Stomach smooth muscle (tissue), 2 donors: Measurements from ENCODE around the gene PLAC1.

Experiments
- H3K27ac ChIP-seq: one replicate; pipeline ENCODE4 v1.7.0; 2013; ENCODE audit warnings: mild to moderate bottlenecking, low read length, inconsistent platforms
- H3K27me3 ChIP-seq, 2 donors: one replicate each; pipeline ENCODE4 v1.7.0; 2013; ENCODE audit warnings: low read length in 2 of 2; ENCODE audit not compliant: insufficient read depth in 2 of 2, control insufficient read depth in 1 of 2
- H3K36me3 ChIP-seq, 2 donors: one replicate each; pipeline ENCODE4 v1.7.0; 2013; ENCODE audit warnings: low read length in 2 of 2; ENCODE audit not compliant: control insufficient read depth in 2 of 2, insufficient read depth in 2 of 2
- H3K4me1 ChIP-seq: one replicate; pipeline ENCODE4 v1.7.0; 2013; ENCODE audit warnings: low read length; ENCODE audit not compliant: control insufficient read depth, insufficient read depth
- H3K4me3 ChIP-seq, 2 donors: one replicate each; pipeline ENCODE4 v1.7.0; 2013; ENCODE audit warnings: low read length in 2 of 2
- H3K9ac ChIP-seq, 2 donors: one replicate each; pipeline ENCODE4 v1.7.0; 2013; ENCODE audit warnings: low read length in 2 of 2, mild to moderate bottlenecking in 1 of 2
- H3K9me3 ChIP-seq, 2 donors: one replicate each; pipeline ENCODE4 v1.7.0; 2013; ENCODE audit warnings: low read length in 2 of 2; ENCODE audit not compliant: control insufficient read depth in 2 of 2
- donor health status: healthy.
- donor health status: Pancreatic carcinoma.

PLAC1 gene

DNA sequence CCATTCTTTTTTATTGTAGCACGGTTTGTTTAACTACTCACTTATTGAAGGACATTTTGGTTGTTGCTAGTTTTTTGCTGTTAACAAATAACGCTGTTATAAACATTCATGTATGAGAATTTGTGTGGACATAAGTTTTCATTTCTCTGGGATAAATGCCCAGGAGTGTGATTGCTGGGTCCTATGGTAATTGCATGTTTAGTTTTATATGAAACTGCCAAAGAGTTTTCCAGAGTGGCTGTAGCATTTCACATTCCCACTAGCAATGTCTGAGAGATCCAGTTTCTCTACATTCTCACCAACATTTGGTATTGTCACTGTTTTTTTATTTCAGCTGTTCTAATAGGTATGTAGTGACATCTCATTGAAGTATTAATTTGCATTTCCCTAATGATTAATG is 66.8 kb downstream of the PLAC1 start:
- Histone ChIP-seq H3K27me3 (peaks cover 0 to 5% of the 10 kb centered on the region in 2 donors), H3K9ac (no peak overlapping the region), H3K4me3 (no peak overlapping the region), H3K9me3 (no peaks in the 10 kb centered on the region), H3K36me3 (no peaks in the 10 kb centered on the region), H3K27ac (no peak overlapping the region), H3K4me1 (no peaks in the 10 kb centered on the region)

DNA sequence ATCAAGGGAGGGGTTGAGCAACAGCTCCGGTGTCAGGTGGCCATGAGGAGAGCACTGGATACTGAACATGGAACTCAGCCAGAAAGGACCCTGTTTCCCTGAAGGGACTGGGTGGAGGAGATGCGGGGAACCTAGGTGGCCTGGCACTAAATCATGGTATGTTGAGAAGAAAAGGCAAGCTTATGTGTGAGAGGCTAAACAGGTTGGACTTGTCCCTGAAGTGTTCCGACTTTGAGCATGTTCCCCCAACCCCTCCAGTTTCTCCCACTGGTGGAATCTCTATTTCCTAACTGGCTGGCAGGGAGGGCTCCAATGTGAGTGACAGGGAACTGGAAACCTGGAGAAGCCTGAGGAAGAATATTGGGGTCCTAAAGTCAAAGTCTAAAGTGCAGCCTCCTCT is 69.5 kb downstream of the PLAC1 start:
- no peaks in the 10 kb centered on the region for H3K4me1 ChIP-seq
- no peaks in the 10 kb centered on the region for H3K36me3 ChIP-seq
- no peak overlapping the region for H3K27ac ChIP-seq
- no peak overlapping the region for H3K4me3 ChIP-seq
- H3K9me3 ChIP-seq: no peaks in the 10 kb centered on the region
- H3K9ac ChIP-seq: no peak overlapping the region
- peaks cover 0 to 9% of the 10 kb centered on the region in 2 donors for H3K27me3 ChIP-seq

DNA sequence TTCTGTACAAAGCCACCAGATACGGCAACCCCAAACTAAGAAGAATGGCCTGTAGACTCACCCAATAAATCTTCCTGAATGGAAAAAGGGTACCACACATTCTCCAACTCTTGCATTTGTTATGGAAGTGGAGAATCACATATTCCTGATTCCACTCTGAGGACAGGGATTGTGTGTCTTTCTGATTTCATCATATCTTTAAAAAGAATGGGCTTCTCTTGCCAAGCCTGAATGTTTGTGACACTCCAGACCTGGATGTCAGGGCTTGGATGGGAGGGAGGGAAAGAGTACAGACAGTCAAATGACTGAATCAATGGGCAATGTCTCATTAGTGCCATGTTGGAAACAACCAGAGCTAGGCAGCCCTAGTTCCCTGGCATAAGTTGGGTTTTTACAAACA is 77.4 kb downstream of the PLAC1 start:
- H3K27me3 ChIP-seq: peaks cover 0 to 4% of the 10 kb centered on the region in 2 donors
- H3K4me1 ChIP-seq: no peaks in the 10 kb centered on the region
- H3K9me3 ChIP-seq: peaks cover 0 to 3% of the 10 kb centered on the region in 2 donors
- H3K36me3 ChIP-seq: no peaks in the 10 kb centered on the region
- no peak overlapping the region for H3K4me3 ChIP-seq
- no peak overlapping the region for H3K27ac ChIP-seq
- no peak overlapping the region for H3K9ac ChIP-seq

DNA sequence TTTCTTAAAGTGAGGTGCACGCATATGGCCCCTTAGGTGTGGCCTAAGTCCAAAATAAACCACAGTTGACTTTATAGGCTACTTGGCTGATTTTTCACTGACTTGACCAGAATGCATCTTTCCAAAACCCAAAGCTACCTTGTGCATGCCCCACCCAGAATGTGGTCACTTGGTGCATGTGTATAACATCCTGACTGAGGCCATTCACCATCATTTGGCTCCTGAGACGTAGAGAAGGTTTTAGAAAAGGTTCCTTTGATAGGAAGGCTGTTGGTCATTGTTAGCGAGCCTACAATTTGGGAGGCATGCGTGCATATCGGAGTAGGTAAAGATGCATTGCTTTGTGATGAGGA is 84.6 kb downstream of the PLAC1 start:
- no peak overlapping the region for H3K4me3 ChIP-seq
- H3K27ac ChIP-seq: no peak overlapping the region
- no peaks in the 10 kb centered on the region for H3K36me3 ChIP-seq
- peaks cover 0 to 11% of the 10 kb centered on the region in 2 donors for H3K27me3 ChIP-seq
- H3K9me3 ChIP-seq: peaks cover 0 to 3% of the 10 kb centered on the region in 2 donors
- H3K4me1 ChIP-seq: no peaks in the 10 kb centered on the region
- H3K9ac ChIP-seq: no peak overlapping the region

DNA sequence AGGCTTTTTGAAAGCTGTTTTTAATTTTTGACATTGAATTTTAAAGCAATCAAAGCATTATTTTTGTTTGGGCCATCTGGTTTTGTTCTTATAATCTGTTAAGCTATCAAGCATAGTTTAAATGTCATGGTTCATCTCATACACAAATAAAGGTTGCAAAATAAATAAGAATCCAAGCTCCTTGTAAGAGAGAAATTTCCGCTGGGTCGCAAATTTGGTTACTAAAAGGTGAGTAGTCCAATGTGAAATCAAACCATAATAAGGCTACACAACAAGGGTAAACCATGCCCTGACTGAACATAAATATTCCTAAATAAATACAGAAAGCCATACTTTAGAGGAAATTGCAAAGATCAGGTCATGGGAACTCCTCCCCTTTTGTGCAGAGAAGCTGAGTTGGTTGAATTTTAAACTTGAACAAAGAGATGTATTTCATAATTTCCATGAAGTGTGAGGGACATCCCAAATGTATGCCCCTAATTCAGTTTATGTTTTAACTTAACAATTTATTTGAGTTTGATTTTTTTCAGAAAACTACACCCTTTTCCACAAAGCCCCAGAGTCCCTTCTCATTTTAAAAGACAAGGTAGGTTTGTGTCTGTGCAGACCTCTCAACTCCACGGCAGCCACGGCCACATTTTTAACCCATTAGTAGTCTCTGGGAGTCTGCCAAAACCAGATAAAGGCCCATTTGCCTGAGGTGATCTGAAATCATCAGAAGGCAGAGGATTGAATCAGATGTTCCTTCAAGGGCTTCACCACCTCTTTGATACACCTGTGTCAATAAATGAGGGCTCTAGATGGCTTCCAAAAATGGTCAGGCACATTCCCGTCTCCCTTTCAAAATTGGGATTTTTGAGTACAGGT is 85.2 kb downstream of the PLAC1 start:
- Histone ChIP-seq H3K36me3 (no peaks in the 10 kb centered on the region), H3K4me1 (no peaks in the 10 kb centered on the region), H3K27ac (no peak overlapping the region), H3K27me3 (peaks cover 0 to 11% of the 10 kb centered on the region in 2 donors), H3K9ac (no peak overlapping the region), H3K4me3 (no peak overlapping the region), H3K9me3 (peaks cover 0 to 3% of the 10 kb centered on the region in 2 donors)

DNA sequence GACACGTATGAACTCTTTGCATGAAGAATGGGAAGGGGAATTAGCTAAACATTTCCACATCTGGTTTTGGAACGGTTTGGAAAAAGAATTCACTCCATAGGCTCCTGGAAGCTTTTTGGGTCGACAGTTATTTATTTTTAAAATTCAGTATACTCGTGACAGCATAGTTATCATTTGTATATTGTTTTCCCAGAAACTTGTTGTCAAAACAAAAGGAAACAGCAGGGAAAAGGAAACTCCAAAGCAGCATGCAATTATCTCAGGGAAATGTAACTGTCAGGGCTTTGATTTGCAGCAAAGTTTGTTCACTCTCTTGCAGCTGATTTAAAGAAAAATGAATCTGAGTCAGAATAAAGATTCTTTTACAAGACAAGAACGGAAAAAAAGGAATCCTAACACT is 86.5 kb downstream of the PLAC1 start:
- H3K4me3 ChIP-seq: no peak overlapping the region
- no peak overlapping the region for H3K9ac ChIP-seq
- peaks cover 0 to 11% of the 10 kb centered on the region in 2 donors for H3K27me3 ChIP-seq
- H3K27ac ChIP-seq: no peak overlapping the region
- peaks cover 0 to 2% of the 10 kb centered on the region in 2 donors for H3K9me3 ChIP-seq
- H3K36me3 ChIP-seq: no peaks in the 10 kb centered on the region
- H3K4me1 ChIP-seq: no peaks in the 10 kb centered on the region

DNA sequence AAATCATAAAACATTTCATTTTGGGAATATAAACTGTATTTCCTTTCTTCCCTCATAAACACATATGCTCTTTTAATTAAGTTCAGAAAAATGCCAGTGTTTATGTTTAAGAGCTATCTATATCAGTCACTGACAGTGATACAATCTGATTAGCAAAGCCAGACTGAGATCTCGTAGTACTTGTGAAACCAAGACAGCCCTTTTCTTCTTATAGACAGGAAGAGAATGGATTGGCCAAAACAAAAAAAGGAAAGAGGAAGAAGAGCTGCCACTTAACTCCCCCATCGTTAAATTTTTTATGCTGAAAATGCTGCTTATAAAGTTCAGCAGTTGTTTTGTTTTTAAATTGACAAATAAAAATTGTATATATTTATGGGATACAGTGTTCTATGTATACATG is 87.4 kb downstream of the PLAC1 start:
- no peaks in the 10 kb centered on the region for H3K9me3 ChIP-seq
- no peaks in the 10 kb centered on the region for H3K4me1 ChIP-seq
- H3K27me3 ChIP-seq: peaks cover 0 to 15% of the 10 kb centered on the region in 2 donors
- H3K27ac ChIP-seq: no peak overlapping the region
- H3K4me3 ChIP-seq: no peak overlapping the region
- no peaks in the 10 kb centered on the region for H3K36me3 ChIP-seq
- H3K9ac ChIP-seq: no peak overlapping the region

DNA sequence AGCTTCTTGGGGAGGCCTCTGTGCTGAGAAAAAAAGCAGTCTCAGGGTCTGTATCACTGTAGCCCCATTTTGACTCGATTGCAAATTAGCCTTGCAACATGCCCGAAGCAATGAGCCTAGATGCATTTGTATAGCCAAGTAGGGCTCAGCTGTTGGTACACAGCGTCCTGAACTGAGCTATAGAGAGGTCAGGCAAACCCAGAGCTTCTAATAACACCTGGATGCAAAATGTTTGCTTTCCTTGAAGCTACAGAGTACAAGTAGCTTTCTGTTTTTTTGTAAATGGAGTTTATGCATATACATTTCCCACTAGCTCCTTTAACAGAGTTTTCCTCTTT is 87.8 kb downstream of the PLAC1 start:
- Histone ChIP-seq H3K4me1 (no peaks in the 10 kb centered on the region), H3K27me3 (peaks cover 0 to 16% of the 10 kb centered on the region in 2 donors), H3K9ac (no peak overlapping the region), H3K36me3 (no peaks in the 10 kb centered on the region), H3K27ac (no peak overlapping the region), H3K4me3 (no peak overlapping the region), H3K9me3 (no peaks in the 10 kb centered on the region)

DNA sequence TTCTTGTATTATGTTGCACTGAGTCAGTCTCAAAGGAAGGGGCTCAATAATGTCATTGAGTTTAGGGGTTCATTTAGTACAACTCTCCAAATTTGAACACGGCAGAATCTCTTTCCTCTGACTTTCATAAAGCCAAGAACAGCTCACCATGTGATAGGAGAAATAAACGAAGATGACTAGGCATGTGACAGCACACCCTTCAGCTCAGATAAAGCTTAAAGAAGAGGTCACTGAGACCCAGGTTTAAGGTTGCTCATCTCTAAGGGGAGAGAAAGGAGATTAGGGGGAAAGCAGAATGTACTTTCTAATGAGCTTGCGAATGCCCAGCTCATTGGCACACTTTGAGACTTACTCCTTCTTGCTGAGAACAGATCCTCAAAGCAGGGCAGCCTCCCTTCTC is 89.0 kb downstream of the PLAC1 start:
- Histone ChIP-seq H3K27me3 (peaks cover 0 to 14% of the 10 kb centered on the region in 2 donors), H3K9ac (no peak overlapping the region), H3K4me1 (no peaks in the 10 kb centered on the region), H3K9me3 (no peaks in the 10 kb centered on the region), H3K27ac (no peak overlapping the region), H3K36me3 (no peaks in the 10 kb centered on the region), H3K4me3 (no peak overlapping the region)

DNA sequence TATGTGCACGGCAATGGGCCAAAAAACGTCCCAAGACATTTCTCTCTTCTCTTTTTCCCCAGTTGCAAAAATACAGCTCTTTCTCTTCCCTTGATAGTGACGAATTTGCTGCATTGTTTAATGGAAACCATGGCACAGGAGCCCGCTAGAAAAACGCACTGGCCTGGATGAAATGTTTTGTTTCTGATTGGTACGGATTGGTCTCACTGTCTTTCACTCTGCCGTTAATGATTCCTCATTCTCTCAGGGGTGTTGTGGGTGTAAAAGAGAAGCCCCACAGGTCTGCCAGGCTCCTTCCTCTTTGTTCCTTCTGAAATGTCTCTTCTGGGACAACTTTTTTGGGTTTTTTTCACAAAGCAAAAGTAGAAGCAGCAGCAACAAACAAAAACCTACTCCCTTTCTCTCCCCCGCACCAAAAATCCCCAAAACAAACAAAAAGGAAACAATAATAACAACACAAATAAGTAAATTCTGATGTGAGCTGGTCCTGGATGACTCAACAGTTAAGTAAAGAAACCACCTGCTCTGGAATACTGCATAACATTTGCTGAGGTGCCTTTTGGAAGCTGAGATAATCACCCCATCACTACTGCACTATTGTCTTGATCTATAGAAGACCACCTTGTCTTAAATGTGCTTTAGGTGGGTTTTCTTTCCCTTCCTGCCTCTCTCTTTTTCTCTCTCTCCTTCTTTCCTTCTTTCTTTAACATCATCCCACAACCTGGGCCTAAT is 89.8 kb downstream of the PLAC1 start:
- no peaks in the 10 kb centered on the region for H3K9me3 ChIP-seq
- no peak overlapping the region for H3K27ac ChIP-seq
- no peak overlapping the region for H3K9ac ChIP-seq
- no peaks in the 10 kb centered on the region for H3K4me1 ChIP-seq
- no peaks in the 10 kb centered on the region for H3K36me3 ChIP-seq
- H3K4me3 ChIP-seq: no peak overlapping the region
- peaks cover 0 to 15% of the 10 kb centered on the region in 2 donors for H3K27me3 ChIP-seq

DNA sequence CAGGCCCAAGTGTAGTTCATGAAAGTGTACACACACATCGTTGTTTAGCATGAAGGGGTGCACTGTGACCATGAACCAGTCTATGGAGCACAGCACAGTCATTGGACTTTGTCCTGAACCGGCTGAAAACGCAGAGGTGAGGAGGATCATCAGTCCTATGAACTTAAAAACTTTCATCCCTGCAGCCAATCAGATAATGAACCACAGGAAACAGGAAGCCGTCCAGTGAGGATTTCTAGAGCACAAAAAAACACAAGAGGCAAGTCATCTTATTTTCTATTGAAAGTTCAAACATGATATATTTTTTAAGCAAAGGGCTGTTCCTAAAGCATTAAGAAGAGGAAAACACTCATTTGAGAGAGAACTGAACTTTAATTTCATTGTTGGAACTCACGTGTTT is 91.8 kb downstream of the PLAC1 start:
- H3K36me3 ChIP-seq: no peaks in the 10 kb centered on the region
- H3K4me1 ChIP-seq: no peaks in the 10 kb centered on the region
- H3K27me3 ChIP-seq: peaks cover 0 to 16% of the 10 kb centered on the region in 2 donors
- H3K9ac ChIP-seq: no peak overlapping the region
- no peak overlapping the region for H3K27ac ChIP-seq
- H3K9me3 ChIP-seq: no peaks in the 10 kb centered on the region
- no peak overlapping the region for H3K4me3 ChIP-seq
